Astrocyte (in vitro differentiated cells and primary cell): ENCODE measurements around the gene ATXN7. TPM values are rescaled to one million over a fixed set of nuclear protein-coding genes. Genes with fewer than 3 reads are reported as not detected.

Source experiments
- DNase-seq: peaks from one replicate; pipeline ENCODE4 v3.0.0-alpha.2; 2010; ENCODE audit warnings: low read depth
- FAIRE-seq: peaks from 2 replicates; lab custom pipeline; 2011; peaks lifted over from hg19 to GRCh38; lab: Jason Lieb, UNC
- H2AFZ ChIP-seq: 2 replicates; pipeline ENCODE4 v1.6.0; 2012; ENCODE audit warnings: low read depth, low read length, inconsistent platforms
- H3K27ac ChIP-seq: 2 replicates; pipeline ENCODE4 v1.5.1; 2011; ENCODE audit warnings: low read depth, low read length, inconsistent platforms
- H3K27me3 ChIP-seq: 2 replicates; pipeline ENCODE4 v1.6.0; 2011; ENCODE audit warnings: low read length, inconsistent platforms; ENCODE audit not compliant: insufficient read depth
- H3K36me3 ChIP-seq: 2 replicates; pipeline ENCODE4 v1.5.1; 2011; ENCODE audit warnings: low read length, inconsistent platforms; ENCODE audit not compliant: insufficient read depth
- H3K4me1 ChIP-seq: 2 replicates; pipeline ENCODE4 v1.5.1; 2011; ENCODE audit warnings: low read length, inconsistent platforms; ENCODE audit not compliant: insufficient read depth
- H3K4me2 ChIP-seq: 2 replicates; pipeline ENCODE4 v1.6.0; 2012; ENCODE audit warnings: low read length, inconsistent platforms
- H3K4me3 ChIP-seq: 2 replicates; pipeline ENCODE4 v1.5.1; 2011; ENCODE audit warnings: low read depth, mild to moderate bottlenecking, low read length, inconsistent platforms; ENCODE audit not compliant: insufficient read depth
- H3K79me2 ChIP-seq: 2 replicates; pipeline ENCODE4 v1.6.0; 2012; ENCODE audit warnings: mild to moderate bottlenecking, low read length, inconsistent platforms; ENCODE audit not compliant: insufficient read depth
- H3K9ac ChIP-seq: 2 replicates; pipeline ENCODE4 v1.6.0; 2012; ENCODE audit warnings: mild to moderate bottlenecking, low read length, inconsistent platforms
- H3K9me3 ChIP-seq: 2 replicates; pipeline ENCODE4 v1.5.1; 2012; ENCODE audit warnings: low read depth, mild to moderate bottlenecking, low read length, inconsistent platforms; ENCODE audit not compliant: insufficient read depth
- H4K20me1 ChIP-seq: 2 replicates; pipeline ENCODE4 v1.6.0; 2012; ENCODE audit warnings: low read length, inconsistent platforms; ENCODE audit not compliant: insufficient read depth
- H3K27ac Mint-ChIP-seq: one replicate; pipeline ENCODE4 v1.8.0; 2021; ENCODE audit warnings: mild to moderate bottlenecking, mixed read lengths; ENCODE audit not compliant: unreplicated experiment
- H3K27me3 Mint-ChIP-seq: one replicate; pipeline ENCODE4 v1.8.0; 2021; ENCODE audit warnings: low read depth, mixed read lengths; ENCODE audit not compliant: unreplicated experiment
- H3K36me3 Mint-ChIP-seq: one replicate; pipeline ENCODE4 v1.8.0; 2021; ENCODE audit warnings: low read depth, mixed read lengths; ENCODE audit not compliant: unreplicated experiment
- H3K4me1 Mint-ChIP-seq: one replicate; pipeline ENCODE4 v1.8.0; 2021; ENCODE audit warnings: low read depth, mixed read lengths; ENCODE audit not compliant: unreplicated experiment
- H3K4me3 Mint-ChIP-seq: one replicate; pipeline ENCODE4 v1.8.0; 2021; ENCODE audit warnings: mild to moderate bottlenecking, moderate library complexity, mixed read lengths; ENCODE audit not compliant: unreplicated experiment
- H3K9me3 Mint-ChIP-seq: one replicate; pipeline ENCODE4 v1.8.0; 2021; ENCODE audit warnings: mild to moderate bottlenecking, mixed read lengths; ENCODE audit not compliant: unreplicated experiment
- CTCF ChIP-seq: IDR thresholded peaks from 2 replicates; pipeline ENCODE4 v1.5.1; 2011; ENCODE audit warnings: low read depth, mild to moderate bottlenecking, inconsistent platforms, low read length, moderate library complexity; ENCODE audit not compliant: insufficient read depth
- EZH2 ChIP-seq: IDR thresholded peaks from 2 replicates; pipeline ENCODE4 v1.6.1; 2012; ENCODE audit warnings: mild to moderate bottlenecking, low read length, inconsistent platforms; ENCODE audit not compliant: insufficient read depth
- total RNA-seq: library from RNA; stranded (reverse); gene quantifications from 2 replicates; pipeline ENCODE4 v1.2.1, GENCODE V29; 2021

ATXN7 gene
- total RNA-seq, 1 donor from 2014 or later, result 17.6 TPM

GRCh38 chr3:64008017-64008416 is 144.3 kb downstream of the ATXN7 start:
- peaks cover 12% of the 10 kb centered on the region for H3K36me3 Mint-ChIP-seq
- no peak overlapping the region for H2AFZ ChIP-seq
- TF ChIP-seq CTCF, result no peak
- TF ChIP-seq EZH2, result no peak
- no peak for FAIRE-seq
- H3K27ac ChIP-seq, result no peak overlapping the region
- H3K9me3 Mint-ChIP-seq, result no peaks in the 10 kb centered on the region
- H3K36me3 ChIP-seq, result peaks cover 60% of the 10 kb centered on the region
- no peak overlapping the region for H3K27ac Mint-ChIP-seq
- H3K27me3 Mint-ChIP-seq, result no peaks in the 10 kb centered on the region
- H3K9me3 ChIP-seq, result no peaks in the 10 kb centered on the region
- H3K4me2 ChIP-seq, result no peak overlapping the region
- H3K79me2 ChIP-seq, result peaks cover 23% of the 10 kb centered on the region
- peaks cover 52% of the 10 kb centered on the region for H4K20me1 ChIP-seq
- no peak overlapping the region for H3K4me3 Mint-ChIP-seq
- peaks cover 10% of the 10 kb centered on the region for H3K4me1 ChIP-seq
- peaks cover 21% of the 10 kb centered on the region for H3K4me1 Mint-ChIP-seq
- no peak for DNase-seq
- H3K9ac ChIP-seq, result no peak overlapping the region
- no peaks in the 10 kb centered on the region for H3K27me3 ChIP-seq
- no peak overlapping the region for H3K4me3 ChIP-seq

GRCh38 chr3:64008487-64009351 is 145.1 kb downstream of the ATXN7 start:
- no peaks in the 10 kb centered on the region for H3K9me3 ChIP-seq
- H3K36me3 Mint-ChIP-seq, result peaks cover 15% of the 10 kb centered on the region
- H3K27ac Mint-ChIP-seq, result peak overlapping the region; percentile 73
- peaks cover 49% of the 10 kb centered on the region for H4K20me1 ChIP-seq
- H3K27me3 ChIP-seq, result no peaks in the 10 kb centered on the region
- peaks cover 10% of the 10 kb centered on the region for H3K4me1 ChIP-seq
- no peak for DNase-seq
- FAIRE-seq, result no peak
- H3K27ac ChIP-seq, result no peak overlapping the region
- H3K4me3 Mint-ChIP-seq, result peak overlapping the region; percentile 54
- H3K4me2 ChIP-seq, result no peak overlapping the region
- no peaks in the 10 kb centered on the region for H3K9me3 Mint-ChIP-seq
- peaks cover 24% of the 10 kb centered on the region for H3K79me2 ChIP-seq
- no peak overlapping the region for H3K4me3 ChIP-seq
- H3K9ac ChIP-seq, result no peak overlapping the region
- peaks cover 67% of the 10 kb centered on the region for H3K36me3 ChIP-seq
- TF ChIP-seq CTCF (no peak), EZH2 (no peak)
- H3K4me1 Mint-ChIP-seq, result peaks cover 21% of the 10 kb centered on the region
- no peak overlapping the region for H2AFZ ChIP-seq
- no peaks in the 10 kb centered on the region for H3K27me3 Mint-ChIP-seq

GRCh38 chr3:64009528-64009927 is 145.9 kb downstream of the ATXN7 start:
- peaks cover 66% of the 10 kb centered on the region for H3K36me3 ChIP-seq
- no peak overlapping the region for H3K4me3 Mint-ChIP-seq

More at GRCh38 chr3:64009528-64009927, 145.9 kb downstream of the ATXN7 start:
- peaks cover 52% of the 10 kb centered on the region for H4K20me1 ChIP-seq
- Mint-ChIP-seq H3K4me1 (peaks cover 21% of the 10 kb centered on the region), H3K27me3 (no peaks in the 10 kb centered on the region), H3K27ac (no peak overlapping the region), H3K9me3 (no peaks in the 10 kb centered on the region), H3K36me3 (peaks cover 19% of the 10 kb centered on the region)
- no peak overlapping the region for H3K4me3 ChIP-seq
- no peaks in the 10 kb centered on the region for H3K27me3 ChIP-seq
- DNase-seq (no peak), FAIRE-seq (no peak)
- H3K9ac ChIP-seq, result no peak overlapping the region
- no peak overlapping the region for H3K27ac ChIP-seq
- H3K4me2 ChIP-seq, result no peak overlapping the region
- H3K79me2 ChIP-seq, result peaks cover 28% of the 10 kb centered on the region
- TF ChIP-seq EZH2 (no peak), CTCF (no peak)
- H3K4me1 ChIP-seq, result peaks cover 10% of the 10 kb centered on the region
- H2AFZ ChIP-seq, result no peak overlapping the region
- no peaks in the 10 kb centered on the region for H3K9me3 ChIP-seq
